Heart left ventricle (tissue), 13 donors: ENCODE measurements around the gene RPTOR.

Experiments
- POLR2A ChIP-seq, 2 donors: fragments of 450-650 bp; IDR thresholded peaks; one replicate each; pipeline ENCODE4 v1.6.1; 2017; ENCODE audit warnings: antibody characterized with exemption in 2 of 2, mild to moderate bottlenecking in 2 of 2, moderate library complexity in 2 of 2
- TF ChIP-seq, protein P1 (sequence below), 12 donors: fragments of 200-600 bp; sonication (generic) in 4 of 12; IDR thresholded peaks; one replicate each; pipeline versions ENCODE4 v1.5.0 to v1.8.0; 2018 to 2022; ENCODE audit warnings: antibody characterized with exemption in 12 of 12, mild to moderate bottlenecking in 5 of 12
- donor health status: ischemic (EF 13 %, LVEDD 7.1; RV severe dilation, severe dysfunction).
- donor health status: DM: no; HTN: yes; CAD: no.
- donor health status: DM: no; HTN: no; CAD: no.
- donor health status: ischemic (EF 25% LVEDD 6.9; RV normal size, moderate dysfunction).
- donor health status: ischemic (EF 25% LVEDD 5.7; RV mildly dilated, moderate dysfunction).
- donor health status: ischemic (EF 35%, LVEDD 5.7; RV mildly dilated, moderate dysfunction).
- donor health status: nonischemic (EF 11% LVEDD 7.7; RV severe dilation, severe dysfunction).
- donor health status: DM: yes; HTN: yes; CAD: no.
- donor health status: PGD.
- donor health status: ischemic (EF 29% LVEDD 5.4; RV normal size, mild dysfunction).
- donor health status: nonischemic (EF 23%, LVEDD 6.1; RV moderate dilation, normal function).

- TF ChIP-seq POLR2A (IDR thresholded peaks at IDR 0.05): no peak
- TF ChIP-seq, protein P1, sequence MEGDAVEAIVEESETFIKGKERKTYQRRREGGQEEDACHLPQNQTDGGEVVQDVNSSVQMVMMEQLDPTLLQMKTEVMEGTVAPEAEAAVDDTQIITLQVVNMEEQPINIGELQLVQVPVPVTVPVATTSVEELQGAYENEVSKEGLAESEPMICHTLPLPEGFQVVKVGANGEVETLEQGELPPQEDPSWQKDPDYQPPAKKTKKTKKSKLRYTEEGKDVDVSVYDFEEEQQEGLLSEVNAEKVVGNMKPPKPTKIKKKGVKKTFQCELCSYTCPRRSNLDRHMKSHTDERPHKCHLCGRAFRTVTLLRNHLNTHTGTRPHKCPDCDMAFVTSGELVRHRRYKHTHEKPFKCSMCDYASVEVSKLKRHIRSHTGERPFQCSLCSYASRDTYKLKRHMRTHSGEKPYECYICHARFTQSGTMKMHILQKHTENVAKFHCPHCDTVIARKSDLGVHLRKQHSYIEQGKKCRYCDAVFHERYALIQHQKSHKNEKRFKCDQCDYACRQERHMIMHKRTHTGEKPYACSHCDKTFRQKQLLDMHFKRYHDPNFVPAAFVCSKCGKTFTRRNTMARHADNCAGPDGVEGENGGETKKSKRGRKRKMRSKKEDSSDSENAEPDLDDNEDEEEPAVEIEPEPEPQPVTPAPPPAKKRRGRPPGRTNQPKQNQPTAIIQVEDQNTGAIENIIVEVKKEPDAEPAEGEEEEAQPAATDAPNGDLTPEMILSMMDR (IDR thresholded peaks at IDR 0.05): no peak
These were observed 407.7 kb downstream of the RPTOR start for GRCh38 chr17:80952291-80952690.
